GM19043 (cell line): Measurements from ENCODE around the gene CRKL.
"Not testable (repeated sequence)": the region's sequence is repeated elsewhere in the genome, so short reads cannot be mapped to it uniquely, and the experiment has no call there.

ENCODE experiments used
- ATAC-seq: cut with Tn5 transposase; IDR thresholded peaks from one replicate; pipeline ENCODE4 v1.9.1; 2021; ENCODE audit warnings: low read depth; ENCODE audit not compliant: unreplicated experiment

Gene CRKL

GRCh38 chr22:20930435-20930834, 13.2 kb downstream of the CRKL start:
- ATAC-seq = not testable (repeated sequence)

- no peak for ATAC-seq
Measured at GRCh38 chr22:20931126-20931654, 14.0 kb downstream of the CRKL start.

- no peak for ATAC-seq
Measured at GRCh38 chr22:20933910-20934309, 16.7 kb downstream of the CRKL start.

- ATAC-seq = not testable (repeated sequence)
Measured at GRCh38 chr22:20935049-20935448, 17.8 kb downstream of the CRKL start.

GRCh38 chr22:20935780-20936539, 18.8 kb downstream of the CRKL start:
- ATAC-seq = not testable (repeated sequence)

DNA sequence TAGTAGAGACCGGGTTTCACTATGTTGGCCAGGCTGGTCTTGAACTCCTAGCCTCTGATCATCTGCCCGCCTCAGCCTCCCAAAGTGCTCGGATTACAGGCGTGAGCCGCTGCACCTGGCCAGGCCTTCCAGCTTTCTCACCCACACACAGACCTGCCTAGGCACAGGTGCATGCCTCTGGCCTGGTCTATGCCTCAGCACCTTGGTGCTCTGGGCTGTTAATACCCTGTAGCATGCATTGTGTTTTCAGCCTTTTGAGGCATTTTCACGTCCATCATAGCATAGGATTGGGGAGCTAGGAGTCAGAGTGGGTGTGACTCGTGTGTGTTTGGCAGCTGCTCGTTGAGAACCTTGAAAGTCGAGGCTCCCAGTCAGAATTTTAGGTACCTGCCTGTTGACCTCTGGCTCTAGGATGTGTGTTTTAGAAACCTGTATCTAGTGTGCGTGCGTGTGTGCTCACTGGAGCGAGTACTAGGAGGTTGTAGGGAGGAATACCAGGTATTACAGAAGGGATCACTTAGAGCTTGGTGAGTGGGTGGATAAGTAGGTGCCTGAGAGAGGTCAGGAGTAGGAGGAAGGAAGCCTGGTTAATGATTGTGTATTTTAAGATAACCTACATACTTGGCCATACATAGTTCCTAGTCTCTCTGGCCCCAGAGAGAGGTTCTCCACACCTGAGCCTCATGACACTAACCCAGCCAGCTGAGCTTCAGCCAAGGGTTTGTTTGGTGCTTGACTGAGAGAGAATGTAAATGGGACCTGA, 20.0 kb downstream of the CRKL start:
- ATAC-seq = no peak

- no peak for ATAC-seq
Measured at GRCh38 chr22:20937794-20938671, 20.8 kb downstream of the CRKL start.

- not testable (repeated sequence) for ATAC-seq
Measured at GRCh38 chr22:20939457-20940185, 22.4 kb downstream of the CRKL start.

- ATAC-seq = no peak
Measured at GRCh38 chr22:20940186-20940651, 23.0 kb downstream of the CRKL start.

DNA sequence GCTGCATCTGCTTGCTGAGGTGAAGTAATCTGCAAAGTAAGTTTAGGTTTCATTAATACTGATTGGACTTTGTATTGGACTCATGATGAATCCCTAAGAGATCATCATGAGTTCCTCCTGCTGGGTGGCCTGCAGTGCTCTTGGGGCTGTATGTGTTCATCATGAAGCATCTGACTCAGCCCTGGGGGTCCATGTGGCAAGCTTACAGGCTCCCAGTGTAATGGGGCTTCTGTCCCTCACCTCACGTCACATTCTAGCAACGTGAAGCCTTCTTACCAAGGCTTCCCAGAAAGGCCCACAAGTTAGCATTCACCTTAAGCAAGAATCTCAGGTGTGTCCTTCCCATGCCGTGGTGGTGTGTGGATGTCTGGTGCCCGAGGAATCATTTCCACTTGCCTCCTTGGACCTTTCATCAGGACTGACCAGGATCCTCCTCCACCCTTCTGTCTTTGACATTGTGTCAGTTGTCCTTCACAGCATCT, 23.7 kb downstream of the CRKL start:
- no peak for ATAC-seq

DNA sequence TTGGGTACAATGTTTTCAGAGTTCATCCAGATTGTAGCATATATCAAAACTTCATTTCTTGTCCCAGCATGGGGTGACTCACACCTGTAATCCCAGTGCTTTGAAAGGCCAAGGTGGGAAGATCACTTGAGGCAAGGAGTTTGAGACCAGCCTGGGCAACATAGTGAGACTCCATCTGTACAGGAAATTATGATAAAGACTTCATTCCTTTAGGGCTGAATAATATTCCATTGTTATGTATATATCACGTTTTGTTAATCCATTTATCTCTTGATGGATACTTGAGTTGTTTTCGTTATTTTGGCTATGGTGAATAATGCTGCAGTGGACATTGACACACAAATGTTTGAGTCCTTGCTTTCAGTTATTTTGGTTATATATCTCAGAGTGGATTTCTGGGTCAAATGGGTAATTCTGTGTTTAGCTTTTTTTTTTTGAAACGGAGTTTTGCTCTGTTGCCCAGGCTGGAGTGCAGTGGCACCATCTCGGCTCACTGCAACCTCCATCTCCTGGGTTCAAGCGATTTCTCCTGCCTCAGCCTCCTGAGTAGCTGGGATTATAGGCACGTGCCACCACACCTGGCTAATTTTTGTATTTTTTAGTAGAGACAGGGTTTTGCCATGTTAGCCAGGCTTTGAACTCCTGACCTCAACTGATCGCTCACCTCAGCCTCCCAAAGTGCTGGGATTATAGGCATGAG, 25.1 kb downstream of the CRKL start:
- not testable (repeated sequence) for ATAC-seq

- ATAC-seq = no peak
Measured at GRCh38 chr22:20943104-20943933, 26.1 kb downstream of the CRKL start.

DNA sequence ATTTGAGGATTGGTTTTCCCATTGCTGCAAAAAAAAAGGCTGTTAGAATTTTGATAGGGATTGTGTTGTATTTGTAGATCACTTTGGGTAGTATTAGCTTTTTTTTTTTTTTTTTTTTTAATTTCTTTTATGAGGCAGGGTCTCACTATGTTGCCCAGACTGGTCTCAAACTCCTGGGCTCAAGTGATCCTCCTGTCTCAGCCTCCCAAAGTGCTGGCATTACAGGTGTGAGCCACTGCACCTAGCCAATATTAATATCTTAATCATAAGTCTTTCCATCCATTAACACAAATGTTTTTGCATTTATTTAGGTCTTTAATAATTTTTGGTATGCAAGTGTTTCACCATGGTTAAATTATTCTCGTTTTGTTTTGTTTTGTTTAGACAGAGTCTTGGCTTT, 26.8 kb downstream of the CRKL start:
- ATAC-seq = no peak

DNA sequence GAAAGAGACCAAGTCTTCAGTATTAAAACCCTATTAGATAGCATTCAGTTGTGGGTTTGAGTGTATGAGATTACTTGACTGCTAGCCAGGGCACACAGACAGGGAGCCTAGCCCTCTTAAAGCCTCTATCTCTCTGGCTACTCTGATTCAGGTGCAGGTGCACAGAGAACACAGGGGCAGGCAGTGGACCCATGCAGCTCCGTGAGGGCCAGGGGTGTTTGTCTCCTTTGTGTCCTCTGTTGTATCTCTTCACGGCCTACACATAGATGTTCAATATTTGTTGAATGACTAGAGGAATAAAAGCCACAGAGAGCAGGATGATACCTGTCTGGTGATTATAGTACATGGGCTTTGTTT, 28.3 kb downstream of the CRKL start:
- no peak for ATAC-seq

- ATAC-seq = no peak
Measured at GRCh38 chr22:20946080-20946986, 29.1 kb downstream of the CRKL start.

GRCh38 chr22:20946991-20947390, 29.8 kb downstream of the CRKL start:
- no peak for ATAC-seq

DNA sequence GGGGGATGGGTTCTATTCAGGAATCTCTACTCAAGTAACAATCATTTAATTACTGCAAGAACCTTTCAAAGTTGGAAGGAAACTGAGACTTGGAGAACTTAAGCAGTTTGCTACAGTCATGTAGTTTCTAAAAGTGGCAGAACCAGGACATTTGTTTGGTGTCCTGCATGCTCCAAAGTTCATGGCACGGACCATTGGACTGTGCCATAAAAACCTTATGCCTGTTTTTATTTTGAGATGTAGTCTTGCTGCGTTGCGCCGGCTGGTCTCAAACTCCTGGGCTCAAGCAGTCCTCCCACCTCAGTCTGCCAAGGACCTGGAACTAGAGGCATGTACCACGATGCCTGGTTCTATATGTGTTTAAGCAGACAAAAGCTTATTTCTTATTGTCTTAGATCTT, 31.2 kb downstream of the CRKL start:
- ATAC-seq = no peak
